ENCODE measurements around the gene CORIN. TPM values are rescaled to one million over a fixed set of nuclear protein-coding genes. Genes with fewer than 3 reads are reported as not detected.

CORIN gene
- polyA plus RNA-seq, 1 donor (not counting 4 experiments of a cell fraction or from before 2014, with no cell fraction given) = 0.14 TPM

- Histone ChIP-seq H3K4me3 (ENCODE audit: control insufficient read depth in 2 of 3, extremely low read depth in 1 of 3, insufficient read depth in 2 of 3, low read depth in 1 of 3, low read length in 3 of 3) (no peak overlapping the region), H3K9ac (ENCODE audit: control insufficient read depth, extremely low read depth, insufficient read depth, low read length) (no peak overlapping the region), H3K4me2 (ENCODE audit: control insufficient read depth, extremely low read depth, insufficient read depth, low read depth, low read length) (no peak overlapping the region), H4K20me1 (ENCODE audit: control insufficient read depth, extremely low read depth, insufficient read depth, low read length) (no peaks in the 10 kb centered on the region), H3K9me1 (ENCODE audit: control insufficient read depth, extremely low read depth, insufficient read depth, low read length) (no peaks in the 10 kb centered on the region), H3K79me2 (ENCODE audit: control insufficient read depth, insufficient read depth, low read length) (no peaks in the 10 kb centered on the region), H2AFZ (ENCODE audit: control insufficient read depth, low read length) (no peak overlapping the region), H3K27me3 (ENCODE audit: control insufficient read depth, extremely low read depth, insufficient read depth, low read length) (no peaks in the 10 kb centered on the region), H3K4me1 (ENCODE audit: control insufficient read depth, extremely low read depth, insufficient read depth, low read length) (no peaks in the 10 kb centered on the region), H3K36me3 (ENCODE audit: control insufficient read depth in 2 of 2, extremely low read depth in 1 of 2, insufficient read depth in 2 of 2, low read length in 2 of 2) (no peaks in the 10 kb centered on the region), H3K9me3 (ENCODE audit: control insufficient read depth, low read depth, low read length) (no peaks in the 10 kb centered on the region), H3K27ac (ENCODE audit: control insufficient read depth, insufficient read depth, low read length) (no peak overlapping the region)
- FAIRE-seq (no peak), DNase-seq (ENCODE audit: low read depth, low spot score) (no peak)
- TF ChIP-seq EZH2 (IDR thresholded peaks at IDR 0.05; ENCODE audit: low read length) (no peak), CTCF (optimal IDR thresholded peaks at IDR 0.05 in 1 of 3, IDR thresholded peaks at IDR 0.05 in 1 of 3, conservative IDR thresholded peaks at IDR 0.05 in 1 of 3; ENCODE audit: extremely low read depth in 1 of 3, insufficient read depth in 2 of 3, low read length in 3 of 3) (no peak)
- dilution Hi-C loops (cut with MboI; ENCODE audit: extremely low pct_ligation_motif_present, low sequenced_read_pairs) = no loop called here
Observed at GRCh38 chr4:47642191-47642830, 195.6 kb downstream of the CORIN start.

GRCh38 chr4:47641755-47642154, 196.1 kb downstream of the CORIN start:
- no peak overlapping the region for H3K4me2 ChIP-seq (ENCODE audit: control insufficient read depth, extremely low read depth, insufficient read depth, low read depth, low read length)
- H3K9ac ChIP-seq (ENCODE audit: control insufficient read depth, extremely low read depth, insufficient read depth, low read length) = no peak overlapping the region
- TF ChIP-seq CTCF (optimal IDR thresholded peaks at IDR 0.05 in 1 of 3, IDR thresholded peaks at IDR 0.05 in 1 of 3, conservative IDR thresholded peaks at IDR 0.05 in 1 of 3; ENCODE audit: extremely low read depth in 1 of 3, insufficient read depth in 2 of 3, low read length in 3 of 3) = no peak
- no peak for TF ChIP-seq EZH2 (IDR thresholded peaks at IDR 0.05; ENCODE audit: low read length)
- H3K36me3 ChIP-seq (ENCODE audit: control insufficient read depth in 2 of 2, extremely low read depth in 1 of 2, insufficient read depth in 2 of 2, low read length in 2 of 2) = no peaks in the 10 kb centered on the region
- DNase-seq (ENCODE audit: low read depth, low spot score) (no peak), FAIRE-seq (no peak)
- H3K9me3 ChIP-seq (ENCODE audit: control insufficient read depth, low read depth, low read length) = no peaks in the 10 kb centered on the region
- no peaks in the 10 kb centered on the region for H3K4me1 ChIP-seq (ENCODE audit: control insufficient read depth, extremely low read depth, insufficient read depth, low read length)
- no peaks in the 10 kb centered on the region for H3K27me3 ChIP-seq (ENCODE audit: control insufficient read depth, extremely low read depth, insufficient read depth, low read length)
- dilution Hi-C loops (cut with MboI; ENCODE audit: extremely low pct_ligation_motif_present, low sequenced_read_pairs) = no loop called here
- no peaks in the 10 kb centered on the region for H3K79me2 ChIP-seq (ENCODE audit: control insufficient read depth, insufficient read depth, low read length)
- H4K20me1 ChIP-seq (ENCODE audit: control insufficient read depth, extremely low read depth, insufficient read depth, low read length) = no peaks in the 10 kb centered on the region
- no peak overlapping the region for H3K27ac ChIP-seq (ENCODE audit: control insufficient read depth, insufficient read depth, low read length)
- no peak overlapping the region for H2AFZ ChIP-seq (ENCODE audit: control insufficient read depth, low read length)
- H3K4me3 ChIP-seq (ENCODE audit: control insufficient read depth in 2 of 3, extremely low read depth in 1 of 3, insufficient read depth in 2 of 3, low read depth in 1 of 3, low read length in 3 of 3) = no peak overlapping the region
- no peaks in the 10 kb centered on the region for H3K9me1 ChIP-seq (ENCODE audit: control insufficient read depth, extremely low read depth, insufficient read depth, low read length)

Data from keratinocyte (primary cell).